ENCODE data around the gene PARM1.

DNA sequence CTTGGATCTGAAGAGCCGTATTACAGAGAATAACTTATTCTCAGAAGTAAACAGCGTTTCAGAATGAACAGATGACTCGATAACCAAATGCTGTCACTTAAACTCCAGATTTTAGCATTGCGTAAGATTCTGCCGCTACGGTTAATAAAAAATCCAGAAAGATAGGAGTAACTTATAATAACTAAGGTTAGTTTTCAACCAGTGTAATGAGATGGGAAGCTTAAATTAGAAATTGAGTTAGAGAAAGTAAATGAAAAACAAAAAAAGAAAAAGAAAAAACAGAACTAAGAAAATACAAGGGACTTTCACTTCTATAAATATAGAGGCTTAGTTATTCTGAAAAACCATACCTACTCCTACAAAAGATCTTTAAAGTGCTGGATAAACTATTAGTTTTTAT lies 13.1 kb upstream of the PARM1 start:
- TF ChIP-seq, protein P1, sequence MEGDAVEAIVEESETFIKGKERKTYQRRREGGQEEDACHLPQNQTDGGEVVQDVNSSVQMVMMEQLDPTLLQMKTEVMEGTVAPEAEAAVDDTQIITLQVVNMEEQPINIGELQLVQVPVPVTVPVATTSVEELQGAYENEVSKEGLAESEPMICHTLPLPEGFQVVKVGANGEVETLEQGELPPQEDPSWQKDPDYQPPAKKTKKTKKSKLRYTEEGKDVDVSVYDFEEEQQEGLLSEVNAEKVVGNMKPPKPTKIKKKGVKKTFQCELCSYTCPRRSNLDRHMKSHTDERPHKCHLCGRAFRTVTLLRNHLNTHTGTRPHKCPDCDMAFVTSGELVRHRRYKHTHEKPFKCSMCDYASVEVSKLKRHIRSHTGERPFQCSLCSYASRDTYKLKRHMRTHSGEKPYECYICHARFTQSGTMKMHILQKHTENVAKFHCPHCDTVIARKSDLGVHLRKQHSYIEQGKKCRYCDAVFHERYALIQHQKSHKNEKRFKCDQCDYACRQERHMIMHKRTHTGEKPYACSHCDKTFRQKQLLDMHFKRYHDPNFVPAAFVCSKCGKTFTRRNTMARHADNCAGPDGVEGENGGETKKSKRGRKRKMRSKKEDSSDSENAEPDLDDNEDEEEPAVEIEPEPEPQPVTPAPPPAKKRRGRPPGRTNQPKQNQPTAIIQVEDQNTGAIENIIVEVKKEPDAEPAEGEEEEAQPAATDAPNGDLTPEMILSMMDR (IDR thresholded peaks at IDR 0.05) = no peak
- TF ChIP-seq TAF1 (IDR thresholded peaks at IDR 0.05; ENCODE audit: borderline replicate concordance, low read depth, low read length) = no peak
- TF ChIP-seq SMC3 (IDR thresholded peaks at IDR 0.05; ENCODE audit: low read depth, low read length) = no peak
- TF ChIP-seq, protein P2, sequence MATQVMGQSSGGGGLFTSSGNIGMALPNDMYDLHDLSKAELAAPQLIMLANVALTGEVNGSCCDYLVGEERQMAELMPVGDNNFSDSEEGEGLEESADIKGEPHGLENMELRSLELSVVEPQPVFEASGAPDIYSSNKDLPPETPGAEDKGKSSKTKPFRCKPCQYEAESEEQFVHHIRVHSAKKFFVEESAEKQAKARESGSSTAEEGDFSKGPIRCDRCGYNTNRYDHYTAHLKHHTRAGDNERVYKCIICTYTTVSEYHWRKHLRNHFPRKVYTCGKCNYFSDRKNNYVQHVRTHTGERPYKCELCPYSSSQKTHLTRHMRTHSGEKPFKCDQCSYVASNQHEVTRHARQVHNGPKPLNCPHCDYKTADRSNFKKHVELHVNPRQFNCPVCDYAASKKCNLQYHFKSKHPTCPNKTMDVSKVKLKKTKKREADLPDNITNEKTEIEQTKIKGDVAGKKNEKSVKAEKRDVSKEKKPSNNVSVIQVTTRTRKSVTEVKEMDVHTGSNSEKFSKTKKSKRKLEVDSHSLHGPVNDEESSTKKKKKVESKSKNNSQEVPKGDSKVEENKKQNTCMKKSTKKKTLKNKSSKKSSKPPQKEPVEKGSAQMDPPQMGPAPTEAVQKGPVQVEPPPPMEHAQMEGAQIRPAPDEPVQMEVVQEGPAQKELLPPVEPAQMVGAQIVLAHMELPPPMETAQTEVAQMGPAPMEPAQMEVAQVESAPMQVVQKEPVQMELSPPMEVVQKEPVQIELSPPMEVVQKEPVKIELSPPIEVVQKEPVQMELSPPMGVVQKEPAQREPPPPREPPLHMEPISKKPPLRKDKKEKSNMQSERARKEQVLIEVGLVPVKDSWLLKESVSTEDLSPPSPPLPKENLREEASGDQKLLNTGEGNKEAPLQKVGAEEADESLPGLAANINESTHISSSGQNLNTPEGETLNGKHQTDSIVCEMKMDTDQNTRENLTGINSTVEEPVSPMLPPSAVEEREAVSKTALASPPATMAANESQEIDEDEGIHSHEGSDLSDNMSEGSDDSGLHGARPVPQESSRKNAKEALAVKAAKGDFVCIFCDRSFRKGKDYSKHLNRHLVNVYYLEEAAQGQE (IDR thresholded peaks at IDR 0.05; ENCODE audit: low read depth, low read length) = no peak
- TF ChIP-seq YY1 (IDR thresholded peaks at IDR 0.05; ENCODE audit: low read depth) = no peak
- TF ChIP-seq, protein P3, sequence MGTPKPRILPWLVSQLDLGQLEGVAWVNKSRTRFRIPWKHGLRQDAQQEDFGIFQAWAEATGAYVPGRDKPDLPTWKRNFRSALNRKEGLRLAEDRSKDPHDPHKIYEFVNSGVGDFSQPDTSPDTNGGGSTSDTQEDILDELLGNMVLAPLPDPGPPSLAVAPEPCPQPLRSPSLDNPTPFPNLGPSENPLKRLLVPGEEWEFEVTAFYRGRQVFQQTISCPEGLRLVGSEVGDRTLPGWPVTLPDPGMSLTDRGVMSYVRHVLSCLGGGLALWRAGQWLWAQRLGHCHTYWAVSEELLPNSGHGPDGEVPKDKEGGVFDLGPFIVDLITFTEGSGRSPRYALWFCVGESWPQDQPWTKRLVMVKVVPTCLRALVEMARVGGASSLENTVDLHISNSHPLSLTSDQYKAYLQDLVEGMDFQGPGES (IDR thresholded peaks at IDR 0.05; ENCODE audit: low read depth, low read length) = no peak
- TF ChIP-seq EZH2phosphoT487 (IDR thresholded peaks at IDR 0.05; ENCODE audit: borderline replicate concordance, low read depth) = no peak
- TF ChIP-seq EP300 (IDR thresholded peaks at IDR 0.05; ENCODE audit: borderline replicate concordance in 1 of 2, low read depth in 1 of 2, low read length in 1 of 2) = no peak
- TF ChIP-seq POLR2AphosphoS5 (IDR thresholded peaks at IDR 0.05; ENCODE audit: low read depth, low read length) = no peak
- TF ChIP-seq ELF1 (IDR thresholded peaks at IDR 0.05) = no peak
- TF ChIP-seq NFIC (IDR thresholded peaks at IDR 0.05; ENCODE audit: borderline replicate concordance) = no peak
- TF ChIP-seq GABPA (IDR thresholded peaks at IDR 0.05; ENCODE audit: low read depth) = no peak
- TF ChIP-seq MXI1 (IDR thresholded peaks at IDR 0.05; ENCODE audit: low read depth, low read length) = no peak
